RWPE2 (cell line): ENCODE data around the gene STPG3.

Source experiments
- ATAC-seq: fragments of 200-7000 bp; cut with Tn5 transposase; 3 replicates; pipeline ENCODE4 v1.9.1; 2021; ENCODE audit warnings: low read depth
- DNase-seq: peaks from one replicate; pipeline ENCODE4 v3.0.0-alpha.2; 2020; ENCODE audit warnings: low spot score
- H3K27ac ChIP-seq: fragments of 450-650 bp; 2 replicates; pipeline ENCODE4 v1.5.1; 2017; ENCODE audit warnings: mild to moderate bottlenecking; ENCODE audit not compliant: poor library complexity, severe bottlenecking
- H3K27me3 ChIP-seq: fragments of 250-450 bp; sonication (Bioruptor Pico); 2 replicates; pipeline ENCODE4 v1.5.1; 2021; ENCODE audit warnings: mild to moderate bottlenecking, moderate library complexity; ENCODE audit not compliant: insufficient read depth, poor library complexity, severe bottlenecking
- H3K36me3 ChIP-seq: fragments of 250-450 bp; sonication (Bioruptor Pico); 2 replicates; pipeline ENCODE4 v1.5.1; 2020; ENCODE audit warnings: low read depth, mild to moderate bottlenecking, moderate library complexity
- H3K4me1 ChIP-seq: fragments of 250-450 bp; sonication (Bioruptor Pico); 2 replicates; pipeline ENCODE4 v1.5.1; 2021; ENCODE audit warnings: mild to moderate bottlenecking, moderate library complexity; ENCODE audit not compliant: insufficient read depth, poor library complexity, severe bottlenecking
- H3K4me3 ChIP-seq: fragments of 250-450 bp; sonication (Bioruptor Pico); 2 replicates; pipeline ENCODE4 v1.5.1; 2021; ENCODE audit warnings: mild to moderate bottlenecking, moderate library complexity; ENCODE audit not compliant: severe bottlenecking
- H3K9me3 ChIP-seq: fragments of 250-450 bp; sonication (Bioruptor Pico); 2 replicates; pipeline ENCODE4 v1.5.1; 2021; ENCODE audit warnings: mild to moderate bottlenecking, moderate library complexity; ENCODE audit not compliant: severe bottlenecking
- TF ChIP-seq, protein P1 (sequence below): fragments of 450-650 bp; IDR thresholded peaks from one replicate; pipeline ENCODE4 v1.5.1; 2017; ENCODE audit warnings: mild to moderate bottlenecking, moderate library complexity; ENCODE audit not compliant: poor library complexity, severe bottlenecking

STPG3 gene

DNA sequence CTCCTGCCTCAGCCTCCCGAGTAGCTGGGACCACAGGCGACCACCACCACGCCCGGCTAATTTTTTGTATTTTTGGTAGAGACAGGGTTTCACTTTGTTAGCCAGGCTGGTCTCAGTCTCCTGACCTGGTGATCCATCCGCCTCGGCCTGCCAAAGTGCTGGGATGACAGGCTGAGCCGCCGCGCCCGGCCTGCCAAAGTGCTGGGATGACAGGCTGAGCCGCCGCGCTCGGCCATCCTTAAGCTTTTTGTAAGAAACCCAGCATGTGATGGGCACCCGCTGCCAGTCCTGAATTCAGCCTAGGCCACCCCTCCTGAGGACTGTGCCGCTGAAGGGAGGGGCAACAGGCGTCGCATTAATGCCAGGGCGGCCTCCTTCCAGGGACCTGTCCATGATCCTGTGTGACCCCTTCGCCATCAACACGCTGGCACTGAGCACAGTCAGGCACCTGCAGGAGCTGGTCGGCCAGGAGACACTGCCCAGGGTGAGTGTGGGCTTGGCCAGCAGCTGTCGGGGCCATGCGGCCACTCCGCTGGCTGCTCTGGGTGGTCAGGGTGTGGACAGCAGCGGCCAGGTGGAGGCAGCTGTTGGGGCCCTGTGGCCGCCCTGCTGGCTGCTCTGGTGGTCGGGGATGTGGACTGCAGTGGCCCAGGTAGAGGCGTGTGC is 14.5 kb downstream of the STPG3 start:
- Histone ChIP-seq H3K27me3 (no peaks in the 10 kb centered on the region), H3K9me3 (no peaks in the 10 kb centered on the region), H3K4me3 (no peak overlapping the region), H3K27ac (no peak overlapping the region), H3K36me3 (peaks cover 80% of the 10 kb centered on the region), H3K4me1 (no peaks in the 10 kb centered on the region)
- ATAC-seq (no peak), DNase-seq (peak; percentile 62)
- TF ChIP-seq, protein P1, sequence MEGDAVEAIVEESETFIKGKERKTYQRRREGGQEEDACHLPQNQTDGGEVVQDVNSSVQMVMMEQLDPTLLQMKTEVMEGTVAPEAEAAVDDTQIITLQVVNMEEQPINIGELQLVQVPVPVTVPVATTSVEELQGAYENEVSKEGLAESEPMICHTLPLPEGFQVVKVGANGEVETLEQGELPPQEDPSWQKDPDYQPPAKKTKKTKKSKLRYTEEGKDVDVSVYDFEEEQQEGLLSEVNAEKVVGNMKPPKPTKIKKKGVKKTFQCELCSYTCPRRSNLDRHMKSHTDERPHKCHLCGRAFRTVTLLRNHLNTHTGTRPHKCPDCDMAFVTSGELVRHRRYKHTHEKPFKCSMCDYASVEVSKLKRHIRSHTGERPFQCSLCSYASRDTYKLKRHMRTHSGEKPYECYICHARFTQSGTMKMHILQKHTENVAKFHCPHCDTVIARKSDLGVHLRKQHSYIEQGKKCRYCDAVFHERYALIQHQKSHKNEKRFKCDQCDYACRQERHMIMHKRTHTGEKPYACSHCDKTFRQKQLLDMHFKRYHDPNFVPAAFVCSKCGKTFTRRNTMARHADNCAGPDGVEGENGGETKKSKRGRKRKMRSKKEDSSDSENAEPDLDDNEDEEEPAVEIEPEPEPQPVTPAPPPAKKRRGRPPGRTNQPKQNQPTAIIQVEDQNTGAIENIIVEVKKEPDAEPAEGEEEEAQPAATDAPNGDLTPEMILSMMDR, result no peak

DNA sequence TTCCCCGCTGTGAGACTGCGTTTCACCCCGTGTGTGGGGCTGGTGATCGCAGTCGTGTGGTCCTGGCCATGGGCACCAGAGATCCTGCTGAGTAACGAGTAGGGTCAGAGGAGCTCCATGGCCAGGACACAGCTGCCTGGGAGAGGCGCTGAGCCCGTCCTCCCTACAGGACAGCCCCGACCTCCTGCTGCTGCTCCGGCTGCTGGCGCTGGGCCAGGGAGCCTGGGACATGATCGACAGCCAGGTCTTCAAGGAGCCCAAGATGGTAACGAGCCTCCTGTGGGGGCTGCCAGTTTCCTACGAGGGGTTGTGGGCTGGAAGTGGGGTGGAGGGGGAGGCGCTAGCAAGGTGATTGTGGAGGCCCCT is 15.1 kb downstream of the STPG3 start:
- Histone ChIP-seq H3K27ac (no peak overlapping the region), H3K36me3 (peaks cover 85% of the 10 kb centered on the region), H3K4me3 (no peak overlapping the region), H3K4me1 (no peaks in the 10 kb centered on the region), H3K9me3 (no peaks in the 10 kb centered on the region), H3K27me3 (no peaks in the 10 kb centered on the region)
- peak; percentile 39 for DNase-seq
- TF ChIP-seq, protein P1, result no peak
- no peak for ATAC-seq

DNA sequence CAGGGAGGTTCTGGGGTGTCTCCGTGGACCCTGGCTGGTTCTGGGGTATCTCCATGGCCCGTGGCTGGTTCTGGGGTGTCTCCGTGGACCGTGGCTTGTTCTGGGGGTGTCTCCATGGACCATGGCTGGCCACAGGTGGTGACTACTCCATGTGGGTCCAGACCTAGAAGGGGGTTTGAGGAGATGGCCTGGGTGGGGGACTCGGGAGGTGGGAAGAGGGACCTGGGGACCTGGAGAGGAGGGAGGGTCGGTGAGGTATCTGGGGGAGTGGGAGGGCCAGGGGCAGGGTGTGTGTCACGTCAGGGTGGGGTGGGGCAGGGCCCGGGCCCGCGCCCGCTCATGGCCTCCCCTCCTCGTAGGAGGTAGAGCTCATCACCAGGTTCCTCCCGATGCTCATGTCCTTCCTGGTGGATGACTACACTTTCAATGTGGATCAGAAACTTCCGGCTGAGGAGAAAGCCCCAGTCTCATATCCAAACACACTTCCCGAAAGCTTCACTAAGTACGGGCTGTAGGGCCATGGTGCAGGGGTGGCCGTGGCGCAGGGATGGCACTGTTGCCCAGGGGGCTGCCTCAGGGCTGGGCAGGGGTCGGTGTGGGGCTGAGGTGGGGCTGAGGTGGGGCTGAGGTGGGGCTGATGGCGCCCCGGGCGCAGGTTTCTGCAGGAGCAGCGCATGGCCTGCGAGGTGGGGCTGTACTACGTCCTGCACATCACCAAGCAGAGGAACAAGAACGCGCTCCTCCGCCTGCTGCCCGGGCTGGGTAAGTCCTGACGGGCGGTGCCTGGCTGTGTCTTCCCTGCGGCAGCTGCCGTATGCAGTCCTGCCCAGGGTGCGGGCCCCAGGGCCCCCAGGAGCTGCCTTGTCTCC is 15.7 kb downstream of the STPG3 start:
- TF ChIP-seq, protein P1, result no peak
- H3K27ac ChIP-seq, result no peak overlapping the region
- ATAC-seq, result no peak
- no peaks in the 10 kb centered on the region for H3K27me3 ChIP-seq
- H3K36me3 ChIP-seq, result peaks cover 83% of the 10 kb centered on the region
- H3K9me3 ChIP-seq, result no peaks in the 10 kb centered on the region
- H3K4me3 ChIP-seq, result no peak overlapping the region
- no peaks in the 10 kb centered on the region for H3K4me1 ChIP-seq
- DNase-seq, result peak; percentile 63

DNA sequence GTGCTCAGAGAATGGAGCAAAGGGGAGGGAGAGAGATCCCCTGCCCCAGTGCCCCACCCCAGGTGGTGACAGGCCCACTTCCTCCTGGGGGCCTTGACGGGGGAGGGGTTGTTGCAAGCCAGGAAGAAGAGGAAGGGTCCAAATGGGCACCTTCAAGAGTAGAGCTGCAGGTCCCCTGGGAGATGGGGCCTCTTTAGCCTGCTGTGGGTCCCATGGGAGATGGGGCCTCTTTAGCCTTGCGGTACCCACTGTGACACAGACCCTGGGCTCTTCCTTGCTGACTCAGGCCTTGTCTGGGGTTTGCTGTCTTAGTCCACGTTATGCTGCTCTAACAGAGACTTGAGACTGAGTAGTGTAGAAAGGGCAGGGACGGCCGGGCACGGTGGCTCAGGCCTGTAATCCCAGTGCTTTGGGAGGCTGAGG is 16.9 kb downstream of the STPG3 start:
- H3K4me3 ChIP-seq, result no peak overlapping the region
- H3K36me3 ChIP-seq, result peaks cover 83% of the 10 kb centered on the region
- no peak for ATAC-seq
- no peaks in the 10 kb centered on the region for H3K9me3 ChIP-seq
- H3K27ac ChIP-seq, result no peak overlapping the region
- no peaks in the 10 kb centered on the region for H3K4me1 ChIP-seq
- no peaks in the 10 kb centered on the region for H3K27me3 ChIP-seq
- DNase-seq, result peak; percentile 44
- TF ChIP-seq, protein P1, result no peak
